IMR-90 (cell line): ENCODE data around the gene MTFR1L.

Source experiments
- BHLHE40 ChIP-seq: fragments of 150-350 bp; IDR thresholded peaks from 2 replicates; pipeline ENCODE4 v1.6.1; 2016; ENCODE audit warnings: mild to moderate bottlenecking, low read depth, low read length
- CEBPB ChIP-seq: IDR thresholded peaks from 2 replicates; pipeline ENCODE4 v1.6.1; 2012; ENCODE audit warnings: low read depth, low read length, improper control_type of control experiment
- CTCF ChIP-seq: conservative IDR thresholded peaks from 2 replicates; pipeline ENCODE4 v1.5.1; 2012; ENCODE audit warnings: mild to moderate bottlenecking, low read depth, low read length, improper control_type of control experiment
- MAFK ChIP-seq: IDR thresholded peaks from 2 replicates; pipeline ENCODE4 v1.6.1; 2012; ENCODE audit warnings: low read depth, low read length, improper control_type of control experiment
- MAZ ChIP-seq: IDR thresholded peaks from 2 replicates; pipeline ENCODE4 v1.6.1; 2012; ENCODE audit warnings: low read depth, mild to moderate bottlenecking, low read length, improper control_type of control experiment, moderate library complexity, borderline replicate concordance
- MXI1 ChIP-seq: IDR thresholded peaks from 2 replicates; pipeline ENCODE4 v1.6.1; 2012; ENCODE audit warnings: low read depth, mild to moderate bottlenecking, low read length, moderate library complexity, borderline replicate concordance
- POLR2A ChIP-seq: IDR thresholded peaks from 2 replicates; pipeline ENCODE4 v1.6.1; 2012; ENCODE audit warnings: mild to moderate bottlenecking, low read depth, low read length
- RCOR1 ChIP-seq: IDR thresholded peaks from 2 replicates; pipeline ENCODE4 v1.6.1; 2012; ENCODE audit warnings: mild to moderate bottlenecking, low read length, improper control_type of control experiment; ENCODE audit not compliant: insufficient replicate concordance
- USF2 ChIP-seq: fragments of 150-350 bp; IDR thresholded peaks from 2 replicates; pipeline ENCODE4 v1.6.1; 2017; ENCODE audit warnings: mild to moderate bottlenecking, antibody characterized with exemption, low read length, low read depth

GRCh38 chr1:25796811-25797458, 22.8 kb upstream of the MTFR1L start:
- no peak for TF ChIP-seq RCOR1
- TF ChIP-seq CTCF, result peak; percentile 92
- TF ChIP-seq POLR2A, result no peak
- no peak for TF ChIP-seq BHLHE40
- TF ChIP-seq USF2, result no peak
- TF ChIP-seq MAZ, result no peak
- no peak for TF ChIP-seq MXI1
- no peak for TF ChIP-seq CEBPB
- no peak for TF ChIP-seq MAFK
